ENCODE results near the gene S100A7. TPM values are rescaled to one million over a fixed set of nuclear protein-coding genes. Genes with fewer than 3 reads are reported as not detected.

The S100A7 gene
- total RNA-seq, 5 donors from 2014 or later (not counting 1 experiment from before 2014, with no cell fraction given): not detected

- H3K36me3 Mint-ChIP-seq: no peaks in the 10 kb centered on the region
- Histone ChIP-seq H3K36me3 (ENCODE audit: control insufficient read depth in 2 of 2, extremely low read depth in 1 of 2, insufficient read depth in 1 of 2, low read length in 1 of 2) (no peaks in the 10 kb centered on the region), H3K4me1 (ENCODE audit: control insufficient read depth in 1 of 2, extremely low read depth in 1 of 2, insufficient read depth in 2 of 2, low read length in 2 of 2) (no peaks in the 10 kb centered on the region), H3K9me3 (no peaks in the 10 kb centered on the region), H3K27ac (ENCODE audit: low read length) (no peak overlapping the region), H3K27me3 (replicated peaks in 1 of 2; ENCODE audit: control insufficient read depth in 2 of 2, extremely low read depth in 1 of 2, insufficient read depth in 2 of 2, low read length in 1 of 2) (peaks cover 0 to 11% of the 10 kb centered on the region in 2 experiments), H3K4me3 (ENCODE audit: control insufficient read depth in 1 of 2, extremely low read depth in 1 of 2, low read length in 1 of 2) (no peak overlapping the region)
- WGBS (ENCODE audit: insufficient coverage): no CpG with 5 or more reads among the region's 1 CpG
- ChIA-PET CTCF (no interaction called here), POLR2A (no interaction called here)
- no peak for ATAC-seq (replicated peaks in 1 of 4)
- H3K4me1 Mint-ChIP-seq: peaks cover 0 to 2% (median 0%) of the 10 kb centered on the region in 3 donors
- peaks cover 0 to 3% of the 10 kb centered on the region in 2 donors for H3K27me3 Mint-ChIP-seq
- no peak overlapping the region for H3K27ac Mint-ChIP-seq
- no peak for DNase-seq
- no peak overlapping the region for H3K4me3 Mint-ChIP-seq
- no peaks in the 10 kb centered on the region for H3K9me3 Mint-ChIP-seq
These were observed 45.1 kb upstream of the S100A7 start for GRCh38 chr1:153505576-153505975.

DNA sequence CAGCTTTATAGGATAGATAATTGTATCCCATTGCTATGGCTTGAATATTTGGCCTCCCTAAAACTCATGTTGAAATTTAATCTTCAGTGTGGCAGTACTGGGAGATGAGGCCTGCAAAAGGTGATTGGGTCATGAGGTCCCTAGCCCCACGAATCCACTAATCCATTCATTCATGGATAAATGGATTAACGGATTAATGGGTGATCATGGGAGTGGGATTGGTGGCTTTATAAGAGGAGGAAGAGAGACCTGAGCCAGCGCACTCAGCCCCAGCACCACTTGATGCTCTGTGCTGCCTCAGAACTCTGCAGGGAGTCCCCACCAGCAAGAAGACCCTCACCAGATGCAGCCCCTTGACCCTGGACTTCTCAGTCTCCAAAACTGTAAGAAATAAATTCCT lies 43.3 kb upstream of the S100A7 start:
- H3K9me3 Mint-ChIP-seq: no peaks in the 10 kb centered on the region
- POLR2A ChIA-PET: no interaction called here
- no peaks in the 10 kb centered on the region for H3K9me3 ChIP-seq
- CTCF ChIA-PET: no interaction called here
- no peak overlapping the region for H3K27ac ChIP-seq (ENCODE audit: low read length)
- H3K4me1 Mint-ChIP-seq: no peaks in the 10 kb centered on the region
- H3K4me1 ChIP-seq (ENCODE audit: control insufficient read depth in 1 of 2, extremely low read depth in 1 of 2, insufficient read depth in 2 of 2, low read length in 2 of 2): no peaks in the 10 kb centered on the region
- H3K4me3 Mint-ChIP-seq: no peak overlapping the region
- H3K27me3 ChIP-seq (replicated peaks in 1 of 2; ENCODE audit: control insufficient read depth in 2 of 2, extremely low read depth in 1 of 2, insufficient read depth in 2 of 2, low read length in 1 of 2): peaks cover 0 to 16% of the 10 kb centered on the region in 2 experiments
- no peak overlapping the region for H3K27ac Mint-ChIP-seq
- WGBS (ENCODE audit: insufficient coverage): 86% methylated on average over 1 of the region's 3 CpGs
- ATAC-seq (replicated peaks in 1 of 4) (no peak), DNase-seq (no peak)
- no peak overlapping the region for H3K4me3 ChIP-seq (ENCODE audit: control insufficient read depth in 1 of 2, extremely low read depth in 1 of 2, low read length in 1 of 2)
- no peaks in the 10 kb centered on the region for H3K36me3 Mint-ChIP-seq
- no peaks in the 10 kb centered on the region for H3K36me3 ChIP-seq (ENCODE audit: control insufficient read depth in 2 of 2, extremely low read depth in 1 of 2, insufficient read depth in 1 of 2, low read length in 1 of 2)
- H3K27me3 Mint-ChIP-seq: peaks cover 9 to 10% of the 10 kb centered on the region in 2 donors

DNA sequence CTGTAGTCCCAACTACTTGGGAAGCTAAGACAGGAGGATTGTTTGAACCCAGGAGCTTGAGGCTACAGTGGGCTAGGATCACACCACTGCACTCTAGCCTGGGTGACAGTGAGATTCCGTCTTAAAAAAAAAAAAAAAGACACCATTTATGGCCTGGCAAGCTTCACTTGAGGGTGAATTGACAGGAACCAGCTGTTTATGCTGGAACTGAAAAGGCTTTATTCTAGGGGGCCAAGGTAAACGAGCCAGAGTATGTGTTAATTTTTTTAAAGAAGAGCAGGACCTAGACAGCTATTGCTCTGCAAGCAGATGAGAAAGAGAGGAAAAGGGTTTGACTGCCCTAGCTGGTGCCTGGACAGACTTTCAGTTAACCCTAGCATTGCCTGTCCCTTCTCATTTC lies 38.3 kb upstream of the S100A7 start:
- Mint-ChIP-seq H3K4me3 (no peak overlapping the region), H3K27me3 (peaks cover 14 to 28% of the 10 kb centered on the region in 2 donors), H3K9me3 (no peaks in the 10 kb centered on the region), H3K36me3 (no peaks in the 10 kb centered on the region), H3K27ac (no peak overlapping the region), H3K4me1 (peaks cover 0 to 4% (median 0%) of the 10 kb centered on the region in 3 donors)
- Histone ChIP-seq H3K4me3 (ENCODE audit: control insufficient read depth in 1 of 2, extremely low read depth in 1 of 2, low read length in 1 of 2) (no peak overlapping the region), H3K36me3 (ENCODE audit: control insufficient read depth in 2 of 2, extremely low read depth in 1 of 2, insufficient read depth in 1 of 2, low read length in 1 of 2) (no peaks in the 10 kb centered on the region), H3K4me1 (ENCODE audit: control insufficient read depth in 1 of 2, extremely low read depth in 1 of 2, insufficient read depth in 2 of 2, low read length in 2 of 2) (no peaks in the 10 kb centered on the region), H3K9me3 (no peaks in the 10 kb centered on the region), H3K27ac (ENCODE audit: low read length) (no peak overlapping the region), H3K27me3 (replicated peaks in 1 of 2; ENCODE audit: control insufficient read depth in 2 of 2, extremely low read depth in 1 of 2, insufficient read depth in 2 of 2, low read length in 1 of 2) (peaks cover 0 to 32% of the 10 kb centered on the region in 2 experiments)
- DNase-seq (no peak), ATAC-seq (replicated peaks in 1 of 4) (no peak)
- POLR2A ChIA-PET: no interaction called here
- CTCF ChIA-PET: interaction anchor here in 1 of 2 donors (0.6 kb wide), 1 partner anchor 129 kb away, joined by 3 read pairs; no protein-coding TSS in a partner anchor
- 0% methylated on average over 2 of the region's 2 CpGs for WGBS (ENCODE audit: insufficient coverage)

GRCh38 chr1:153495536-153495935 lies 35.1 kb upstream of the S100A7 start:
- peaks cover 0 to 4% (median 0%) of the 10 kb centered on the region in 3 donors for H3K4me1 Mint-ChIP-seq
- no peaks in the 10 kb centered on the region for H3K4me1 ChIP-seq (ENCODE audit: control insufficient read depth in 1 of 2, extremely low read depth in 1 of 2, insufficient read depth in 2 of 2, low read length in 2 of 2)
- no peaks in the 10 kb centered on the region for H3K36me3 ChIP-seq (ENCODE audit: control insufficient read depth in 2 of 2, extremely low read depth in 1 of 2, insufficient read depth in 1 of 2, low read length in 1 of 2)
- H3K27me3 Mint-ChIP-seq: peaks cover 24 to 32% of the 10 kb centered on the region in 2 donors
- H3K27ac Mint-ChIP-seq: no peak overlapping the region
- ATAC-seq (replicated peaks in 1 of 4) (no peak), DNase-seq (no peak)
- 75% methylated on average over 3 of the region's 6 CpGs for WGBS (ENCODE audit: insufficient coverage)
- no peak overlapping the region for H3K27ac ChIP-seq (ENCODE audit: low read length)
- H3K4me3 Mint-ChIP-seq: no peak overlapping the region
- H3K9me3 ChIP-seq: no peaks in the 10 kb centered on the region
- H3K27me3 ChIP-seq (replicated peaks in 1 of 2; ENCODE audit: control insufficient read depth in 2 of 2, extremely low read depth in 1 of 2, insufficient read depth in 2 of 2, low read length in 1 of 2): peaks cover 0 to 32% of the 10 kb centered on the region in 2 experiments
- ChIA-PET CTCF (interaction anchor here (0.6 to 2.1 kb wide), 9 partner anchors 10 to 1859 kb away, joined by 3 to 7 read pairs (median 3); partner anchors contain the start of gene S100A9 (in 1 of the 2)), POLR2A (no interaction called here)
- no peak overlapping the region for H3K4me3 ChIP-seq (ENCODE audit: control insufficient read depth in 1 of 2, extremely low read depth in 1 of 2, low read length in 1 of 2)
- no peaks in the 10 kb centered on the region for H3K36me3 Mint-ChIP-seq
- H3K9me3 Mint-ChIP-seq: no peaks in the 10 kb centered on the region

DNA sequence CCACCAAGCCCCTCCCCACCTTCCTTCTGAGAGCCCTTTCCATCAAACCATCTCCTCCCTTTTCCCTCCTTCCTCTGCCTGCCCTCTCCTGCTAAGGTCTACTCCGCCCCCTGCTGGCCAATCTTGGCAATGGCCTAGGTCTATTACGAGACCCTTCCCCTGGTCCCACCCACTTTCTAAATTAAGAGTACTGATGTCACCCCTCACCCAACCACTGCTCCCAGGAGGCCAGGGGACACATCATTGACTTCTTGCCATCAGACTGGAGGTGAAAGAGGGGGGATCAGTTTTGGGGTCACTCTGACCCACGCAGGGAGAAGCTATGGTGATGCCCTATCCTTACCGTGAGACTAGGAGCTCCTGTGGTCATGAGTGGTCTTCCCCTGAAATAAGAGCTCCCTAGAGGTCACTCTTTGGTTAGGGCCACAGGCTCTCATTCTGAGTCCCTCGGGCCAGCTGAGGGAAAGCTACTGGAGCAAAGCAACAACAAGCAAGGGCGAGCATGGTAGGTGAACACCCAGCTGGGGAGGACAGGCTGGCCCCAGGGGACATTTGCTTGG lies 34.6 kb upstream of the S100A7 start:
- Mint-ChIP-seq H3K9me3 (no peaks in the 10 kb centered on the region), H3K4me1 (peaks cover 0 to 4% (median 0%) of the 10 kb centered on the region in 3 donors), H3K27ac (no peak overlapping the region), H3K36me3 (no peaks in the 10 kb centered on the region), H3K4me3 (no peak overlapping the region), H3K27me3 (peaks cover 24 to 32% of the 10 kb centered on the region in 2 donors)
- ATAC-seq (replicated peaks in 1 of 4) (peak; percentile 52 to 72 (median 61)), DNase-seq (peak; percentile 5 to 77 (median 65))
- CTCF ChIA-PET: interaction anchor here (0.7 to 2.1 kb wide), 10 partner anchors 9 to 150 kb away, joined by 3 to 10 read pairs (median 4); partner anchors contain the start of gene S100A9 (in 1 of the 2)
- Histone ChIP-seq H3K36me3 (ENCODE audit: control insufficient read depth in 2 of 2, extremely low read depth in 1 of 2, insufficient read depth in 1 of 2, low read length in 1 of 2) (no peaks in the 10 kb centered on the region), H3K4me3 (ENCODE audit: control insufficient read depth in 1 of 2, extremely low read depth in 1 of 2, low read length in 1 of 2) (no peak overlapping the region), H3K4me1 (ENCODE audit: control insufficient read depth in 1 of 2, extremely low read depth in 1 of 2, insufficient read depth in 2 of 2, low read length in 2 of 2) (no peaks in the 10 kb centered on the region), H3K9me3 (no peaks in the 10 kb centered on the region), H3K27me3 (replicated peaks in 1 of 2; ENCODE audit: control insufficient read depth in 2 of 2, extremely low read depth in 1 of 2, insufficient read depth in 2 of 2, low read length in 1 of 2) (peaks cover 0 to 32% of the 10 kb centered on the region in 2 experiments), H3K27ac (ENCODE audit: low read length) (no peak overlapping the region)
- POLR2A ChIA-PET: interaction anchor here in 1 of 2 donors (0.6 kb wide), 1 partner anchor 114 kb away, joined by 3 read pairs; no protein-coding TSS in a partner anchor
- 61% methylated on average over 5 of the region's 6 CpGs for WGBS (ENCODE audit: insufficient coverage)

DNA sequence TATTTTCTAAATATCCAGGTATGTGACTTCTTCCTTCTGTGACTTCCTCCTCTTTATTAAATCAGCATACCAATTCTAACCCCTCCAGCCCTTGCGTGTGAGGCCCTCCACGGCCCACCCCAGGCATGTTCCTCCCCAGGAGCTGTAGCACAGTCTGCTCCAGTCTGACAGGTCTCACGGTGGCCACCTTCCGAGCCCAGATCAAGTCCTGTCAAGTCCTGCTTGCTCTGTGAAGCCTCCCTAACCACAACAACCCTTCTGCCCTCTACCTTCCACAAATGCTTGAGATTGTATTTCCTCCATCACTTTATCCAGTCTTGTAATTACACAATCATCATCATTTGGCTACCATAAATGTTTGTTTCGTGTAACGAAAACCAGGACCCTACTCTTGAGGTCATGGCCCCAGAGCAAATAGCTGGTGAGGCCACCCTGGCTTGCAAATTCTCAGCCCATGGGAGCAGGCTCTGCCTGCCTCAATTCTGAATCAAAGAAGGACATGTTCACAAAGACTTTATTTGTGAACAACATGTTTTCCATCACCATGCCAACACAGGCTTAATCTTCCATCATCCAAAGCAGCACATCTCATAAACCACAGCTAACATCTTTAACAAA lies 33.0 kb upstream of the S100A7 start:
- Histone ChIP-seq H3K36me3 (ENCODE audit: control insufficient read depth in 2 of 2, extremely low read depth in 1 of 2, insufficient read depth in 1 of 2, low read length in 1 of 2) (no peaks in the 10 kb centered on the region), H3K27ac (ENCODE audit: low read length) (no peak overlapping the region), H3K9me3 (no peaks in the 10 kb centered on the region), H3K4me3 (ENCODE audit: control insufficient read depth in 1 of 2, extremely low read depth in 1 of 2, low read length in 1 of 2) (no peak overlapping the region), H3K4me1 (ENCODE audit: control insufficient read depth in 1 of 2, extremely low read depth in 1 of 2, insufficient read depth in 2 of 2, low read length in 2 of 2) (no peaks in the 10 kb centered on the region), H3K27me3 (replicated peaks in 1 of 2; ENCODE audit: control insufficient read depth in 2 of 2, extremely low read depth in 1 of 2, insufficient read depth in 2 of 2, low read length in 1 of 2) (peaks cover 0 to 36% of the 10 kb centered on the region in 2 experiments)
- CTCF ChIA-PET: interaction anchor here in 1 of 2 donors (1.4 to 2.1 kb wide), 3 partner anchors 17 to 148 kb away, joined by 4 to 10 read pairs (median 4); no protein-coding TSS in a partner anchor
- H3K4me1 Mint-ChIP-seq: peaks cover 0 to 4% (median 0%) of the 10 kb centered on the region in 3 donors
- POLR2A ChIA-PET: no interaction called here
- H3K4me3 Mint-ChIP-seq: no peak overlapping the region
- no peaks in the 10 kb centered on the region for H3K9me3 Mint-ChIP-seq
- ATAC-seq (replicated peaks in 1 of 4) (no peak), DNase-seq (no peak)
- peaks cover 18 to 22% of the 10 kb centered on the region in 2 donors for H3K27me3 Mint-ChIP-seq
- 82% methylated on average over 6 of the region's 6 CpGs for WGBS (ENCODE audit: insufficient coverage)
- no peak overlapping the region for H3K27ac Mint-ChIP-seq
- H3K36me3 Mint-ChIP-seq: no peaks in the 10 kb centered on the region

Measured in T-cell (primary cell).